Mucosa of descending colon (tissue), 3 donors: ENCODE data around the gene RCSD1. TPM values are rescaled to one million over a fixed set of nuclear protein-coding genes. Genes with fewer than 3 reads are reported as not detected.

Experiments used
- ATAC-seq: fragments of 200-7000 bp; cut with Tn5 transposase; one replicate; pipeline ENCODE4 v1.9.1; 2020; ENCODE audit warnings: mild to moderate bottlenecking, moderate library complexity
- DNase-seq, 3 donors: peaks; one replicate each; pipeline ENCODE4 v3.0.0-alpha.2; 2020
- H3K36me3 ChIP-seq: fragments of 200-600 bp; one replicate; pipeline ENCODE4 v1.8.0; 2021; ENCODE audit warnings: low read depth, mild to moderate bottlenecking
- H3K4me1 ChIP-seq: fragments of 200-600 bp; one replicate; pipeline ENCODE4 v1.8.0; 2021; ENCODE audit warnings: low read depth, mild to moderate bottlenecking
- H3K4me3 ChIP-seq: fragments of 200-600 bp; one replicate; pipeline ENCODE4 v1.8.0; 2021; ENCODE audit warnings: mild to moderate bottlenecking
- H3K9me3 ChIP-seq: fragments of 200-600 bp; one replicate; pipeline ENCODE4 v1.8.0; 2021; ENCODE audit warnings: mild to moderate bottlenecking
- intact Hi-C, 2 donors: fragments of 100-400 bp; cut with DNase I in 1 of 2; cut with micrococcal nuclease in 1 of 2; formaldehyde crosslinking; loops; one replicate each; pipeline versions ENCODE4 v1.11.0 to v1.11.1; 2022; cut with DNase I, micrococcal nuclease
- total RNA-seq, 3 donors: library from RNA; stranded (reverse); fragmentation: NEBNext Ultra II Directional in 2 of 3; extraction: Animal tissue kit (Norgen Biotek cat#: 25700) in 2 of 3; gene quantifications; one replicate each; pipeline versions ENCODE4 v1.2.1 to v1.2.4, GENCODE V29; 2021 to 2023
- TF ChIP-seq, protein P1 (sequence below): fragments of 200-600 bp; IDR thresholded peaks from one replicate; pipeline ENCODE4 v1.8.0; 2022; ENCODE audit warnings: antibody characterized with exemption, mild to moderate bottlenecking
- donor health status: DM: no; HTN: no; CAD: no; lungs with moderate emphysema.
- donor health status: DM: no; HTN: no; CAD: no.
- donor health status: DM: no; HTN: yes; CAD: no.

RCSD1 gene
- total RNA-seq, 3 donors from 2014 or later: 3.9 to 10.8 (median 8.4) TPM

DNA sequence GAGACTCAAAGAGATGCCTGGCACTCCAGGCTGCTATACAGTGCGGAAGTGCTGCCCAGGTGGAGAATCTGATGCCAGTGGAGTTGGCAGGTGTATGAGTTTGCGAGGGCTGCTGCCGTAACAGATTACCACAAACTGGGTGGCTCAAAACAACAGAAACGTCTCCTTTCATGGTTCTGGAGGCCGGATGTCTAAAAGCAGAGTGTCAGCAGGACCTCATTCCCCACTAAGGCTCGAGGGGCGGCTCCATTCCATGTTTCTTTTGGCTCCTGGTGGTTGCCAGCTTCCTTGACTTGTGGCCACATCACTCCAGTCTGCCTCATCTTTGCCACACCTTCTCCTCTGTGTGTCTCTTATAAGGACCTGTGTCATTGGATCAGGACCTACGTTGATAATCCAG lies 10.0 kb downstream of the RCSD1 start:
- ATAC-seq: no peak
- TF ChIP-seq, protein P1, sequence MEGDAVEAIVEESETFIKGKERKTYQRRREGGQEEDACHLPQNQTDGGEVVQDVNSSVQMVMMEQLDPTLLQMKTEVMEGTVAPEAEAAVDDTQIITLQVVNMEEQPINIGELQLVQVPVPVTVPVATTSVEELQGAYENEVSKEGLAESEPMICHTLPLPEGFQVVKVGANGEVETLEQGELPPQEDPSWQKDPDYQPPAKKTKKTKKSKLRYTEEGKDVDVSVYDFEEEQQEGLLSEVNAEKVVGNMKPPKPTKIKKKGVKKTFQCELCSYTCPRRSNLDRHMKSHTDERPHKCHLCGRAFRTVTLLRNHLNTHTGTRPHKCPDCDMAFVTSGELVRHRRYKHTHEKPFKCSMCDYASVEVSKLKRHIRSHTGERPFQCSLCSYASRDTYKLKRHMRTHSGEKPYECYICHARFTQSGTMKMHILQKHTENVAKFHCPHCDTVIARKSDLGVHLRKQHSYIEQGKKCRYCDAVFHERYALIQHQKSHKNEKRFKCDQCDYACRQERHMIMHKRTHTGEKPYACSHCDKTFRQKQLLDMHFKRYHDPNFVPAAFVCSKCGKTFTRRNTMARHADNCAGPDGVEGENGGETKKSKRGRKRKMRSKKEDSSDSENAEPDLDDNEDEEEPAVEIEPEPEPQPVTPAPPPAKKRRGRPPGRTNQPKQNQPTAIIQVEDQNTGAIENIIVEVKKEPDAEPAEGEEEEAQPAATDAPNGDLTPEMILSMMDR: no peak
- Histone ChIP-seq H3K36me3 (no peaks in the 10 kb centered on the region), H3K4me1 (peaks cover 5% of the 10 kb centered on the region), H3K4me3 (no peak overlapping the region), H3K9me3 (no peaks in the 10 kb centered on the region)
- DNase-seq: no peak
- intact Hi-C loops: no loop called here

DNA sequence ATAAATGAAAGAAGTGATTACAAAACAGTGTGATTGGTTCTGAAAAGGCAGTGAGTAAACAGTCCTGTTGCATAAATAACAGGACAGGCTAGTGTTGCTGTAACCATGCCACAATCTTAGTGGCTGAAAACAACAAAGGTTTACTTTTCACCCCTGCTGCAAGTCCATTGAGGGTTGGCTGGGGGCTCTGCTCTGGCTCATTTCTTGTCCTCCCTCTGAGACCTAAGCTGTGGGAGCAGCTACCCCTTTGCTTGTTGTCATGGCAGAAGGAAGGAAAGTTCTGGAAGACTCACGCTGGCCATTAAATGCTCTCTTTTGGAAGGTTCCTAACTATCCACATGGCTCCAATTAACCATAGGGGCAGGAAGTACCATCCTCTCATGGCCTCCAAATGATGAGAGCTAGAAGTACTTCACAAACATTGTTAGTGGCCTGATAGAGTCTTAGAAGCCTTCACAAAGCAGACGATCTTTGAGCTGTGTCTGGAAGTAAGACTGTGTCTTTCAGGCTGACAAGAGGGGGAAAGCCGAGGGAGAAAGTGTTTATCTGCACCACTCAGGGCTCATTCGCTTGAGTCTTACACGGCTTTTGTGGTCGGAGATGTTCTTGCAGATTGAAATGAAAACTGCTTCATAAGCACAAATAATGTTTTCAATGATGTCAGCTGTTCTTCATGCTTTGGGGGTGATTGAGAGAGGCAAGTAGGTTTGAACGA lies 11.9 kb downstream of the RCSD1 start:
- intact Hi-C loops: no loop called here
- H3K9me3 ChIP-seq: no peaks in the 10 kb centered on the region
- no peaks in the 10 kb centered on the region for H3K4me1 ChIP-seq
- no peak for DNase-seq
- ATAC-seq: peak; percentile 32
- no peaks in the 10 kb centered on the region for H3K36me3 ChIP-seq
- no peak overlapping the region for H3K4me3 ChIP-seq
- TF ChIP-seq, protein P1: no peak

DNA sequence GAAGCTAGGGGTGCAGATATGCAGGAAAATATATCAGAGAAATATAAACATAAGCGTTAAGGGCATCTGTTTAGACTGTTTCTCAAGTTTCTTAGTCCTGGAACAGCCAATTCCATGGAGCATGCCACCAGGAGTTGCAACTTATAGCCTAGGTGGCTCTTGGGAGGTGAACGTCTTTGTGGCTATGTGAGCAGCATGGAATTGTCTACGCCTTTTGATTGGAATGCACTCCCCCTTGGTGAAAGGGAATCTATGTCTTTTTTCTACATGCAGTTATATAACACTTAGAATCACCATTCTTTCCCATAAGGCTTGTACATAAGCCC lies 12.4 kb downstream of the RCSD1 start:
- DNase-seq: no peak
- intact Hi-C loops: no loop called here
- H3K4me1 ChIP-seq: no peaks in the 10 kb centered on the region
- no peak overlapping the region for H3K4me3 ChIP-seq
- TF ChIP-seq, protein P1: no peak
- no peaks in the 10 kb centered on the region for H3K36me3 ChIP-seq
- no peaks in the 10 kb centered on the region for H3K9me3 ChIP-seq
- ATAC-seq: no peak

DNA sequence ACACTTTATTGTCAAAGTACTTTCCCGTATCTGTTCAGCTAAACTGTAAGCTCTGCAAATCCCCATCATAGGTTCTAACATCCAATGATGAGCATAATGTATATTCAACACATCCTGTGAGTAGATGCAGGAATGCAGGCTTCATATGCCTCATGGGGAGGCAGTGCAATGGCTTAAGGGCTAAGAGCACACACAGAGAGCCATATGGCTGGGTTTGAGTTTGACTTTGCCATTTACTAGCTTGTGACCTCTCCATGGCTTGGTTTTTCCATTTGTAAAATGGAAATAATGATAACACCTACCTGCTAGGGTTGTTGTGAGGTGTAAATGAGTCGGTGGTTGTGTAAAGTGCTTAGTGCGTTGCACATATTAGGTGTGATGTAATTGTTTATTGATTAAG lies 13.4 kb downstream of the RCSD1 start:
- ATAC-seq: no peak
- TF ChIP-seq, protein P1: no peak
- intact Hi-C loops: no loop called here

DNA sequence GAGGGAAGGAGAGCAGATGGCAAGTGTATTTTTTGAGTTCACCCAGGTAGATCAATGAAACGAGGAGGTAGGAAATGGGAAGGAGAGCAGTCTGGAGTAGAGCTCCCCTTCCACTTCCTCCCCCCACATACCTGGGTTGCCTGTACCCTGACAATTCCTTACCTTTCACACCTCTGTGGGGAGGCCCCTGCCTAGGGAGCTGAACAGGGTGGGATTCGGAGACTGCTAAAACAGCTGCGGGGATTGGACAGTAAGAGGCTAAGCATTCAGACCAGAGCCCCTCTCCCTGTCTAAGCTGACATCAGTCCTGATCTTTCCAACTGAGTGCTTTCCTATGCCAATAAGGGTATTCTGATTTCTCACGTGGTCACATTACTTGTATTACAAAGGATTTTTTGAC lies 14.5 kb downstream of the RCSD1 start:
- ATAC-seq (no peak), DNase-seq (no peak)
- TF ChIP-seq, protein P1: no peak
- Histone ChIP-seq H3K4me1 (peaks cover 14% of the 10 kb centered on the region), H3K9me3 (no peaks in the 10 kb centered on the region), H3K4me3 (no peak overlapping the region), H3K36me3 (no peaks in the 10 kb centered on the region)
- intact Hi-C loops: no loop called here

More for the DNA sequence above, 13.4 kb downstream of the RCSD1 start:
- H3K4me3 ChIP-seq: no peak overlapping the region
- DNase-seq: no peak
- H3K9me3 ChIP-seq: no peaks in the 10 kb centered on the region
- H3K4me1 ChIP-seq: peaks cover 3% of the 10 kb centered on the region
- no peaks in the 10 kb centered on the region for H3K36me3 ChIP-seq

DNA sequence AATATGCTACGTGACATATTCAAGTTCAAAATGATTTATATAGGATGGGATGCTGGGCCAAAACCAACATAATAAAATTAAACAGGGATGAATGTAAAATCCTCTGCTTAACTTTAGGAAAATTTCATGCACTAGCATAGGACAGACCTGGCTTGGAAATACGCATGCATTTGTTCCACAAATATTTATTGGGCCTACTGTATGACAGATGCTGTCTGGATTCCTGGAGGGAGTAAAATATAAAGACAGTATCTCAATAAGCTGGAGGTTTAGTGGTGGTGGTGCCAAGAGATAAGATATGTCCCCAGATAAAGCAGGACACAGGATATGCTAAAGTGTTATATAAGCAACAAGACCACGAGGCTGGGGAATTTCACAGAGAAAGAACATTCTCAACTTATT lies 15.1 kb downstream of the RCSD1 start:
- TF ChIP-seq, protein P1: no peak
- DNase-seq: no peak
- no peak overlapping the region for H3K4me3 ChIP-seq
- H3K9me3 ChIP-seq: no peaks in the 10 kb centered on the region
- H3K4me1 ChIP-seq: peaks cover 14% of the 10 kb centered on the region
- ATAC-seq: no peak
- intact Hi-C loops: no loop called here
- H3K36me3 ChIP-seq: no peaks in the 10 kb centered on the region
